Skin epidermis (tissue), 12 donors: ENCODE results near the gene ADGRL3.
"Not testable (repeated sequence)": the region's sequence is repeated elsewhere in the genome, so short reads cannot be mapped to it uniquely, and the experiment has no call there.

Source experiments
- H3K27ac ChIP-seq, 21 experiments: fragments of 200-600 bp; sonication (generic) in 11 of 21; one replicate each; pipeline ENCODE4 v1.5.0; 2020; ENCODE audit warnings: mild to moderate bottlenecking in 3 of 21, inconsistent platforms in 2 of 21, moderate library complexity in 2 of 21
- H3K4me3 ChIP-seq, 7 experiments: fragments of 200-600 bp; sonication (generic) in 2 of 7; one replicate each; pipeline ENCODE4 v1.5.0; 2020; ENCODE audit warnings: inconsistent platforms in 2 of 7, mild to moderate bottlenecking in 2 of 7, moderate library complexity in 1 of 7

The ADGRL3 gene

GRCh38 chr4:61665649-61666048 lies 465.5 kb downstream of the ADGRL3 start:
- H3K27ac ChIP-seq, result peak overlapping the region in 6 of 21 experiments; percentile 0 to 59 (median 34)
- no peak overlapping the region for H3K4me3 ChIP-seq

GRCh38 chr4:61666244-61666643 lies 466.1 kb downstream of the ADGRL3 start:
- Histone ChIP-seq H3K4me3 (no peak overlapping the region), H3K27ac (peak overlapping the region in 4 of 21 experiments; percentile 0 to 59 (median 42))

GRCh38 chr4:61671599-61671998 lies 471.5 kb downstream of the ADGRL3 start:
- H3K4me3 ChIP-seq, result no peak overlapping the region
- no peak overlapping the region for H3K27ac ChIP-seq

GRCh38 chr4:61675464-61675863 lies 475.3 kb downstream of the ADGRL3 start:
- no peak overlapping the region for H3K27ac ChIP-seq
- no peak overlapping the region for H3K4me3 ChIP-seq

- Histone ChIP-seq H3K27ac (no peak overlapping the region), H3K4me3 (no peak overlapping the region)
These were observed 478.2 kb downstream of the ADGRL3 start for GRCh38 chr4:61678297-61678696.

GRCh38 chr4:61693520-61693919 lies 493.4 kb downstream of the ADGRL3 start:
- no peak overlapping the region for H3K4me3 ChIP-seq
- H3K27ac ChIP-seq, result no peak overlapping the region

GRCh38 chr4:61714387-61714911 lies 514.3 kb downstream of the ADGRL3 start:
- Histone ChIP-seq H3K4me3 (no peak overlapping the region), H3K27ac (no peak overlapping the region)

- H3K4me3 ChIP-seq, result no peak overlapping the region
- no peak overlapping the region for H3K27ac ChIP-seq
These were observed 516.3 kb downstream of the ADGRL3 start for GRCh38 chr4:61716426-61716825.

GRCh38 chr4:61723492-61723891 lies 523.4 kb downstream of the ADGRL3 start:
- Histone ChIP-seq H3K27ac (no peak overlapping the region), H3K4me3 (no peak overlapping the region)

GRCh38 chr4:61727286-61727685 lies 527.2 kb downstream of the ADGRL3 start:
- Histone ChIP-seq H3K4me3 (no peak overlapping the region), H3K27ac (no peak overlapping the region)

- Histone ChIP-seq H3K4me3 (no peak overlapping the region), H3K27ac (no peak overlapping the region)
These were observed 534.3 kb downstream of the ADGRL3 start for GRCh38 chr4:61734409-61734808.

GRCh38 chr4:61739887-61740286 lies 539.8 kb downstream of the ADGRL3 start:
- Histone ChIP-seq H3K27ac (no peak overlapping the region), H3K4me3 (no peak overlapping the region)

GRCh38 chr4:61740886-61741285 lies 540.8 kb downstream of the ADGRL3 start:
- H3K27ac ChIP-seq, result no peak overlapping the region

GRCh38 chr4:61741327-61742096 lies 541.4 kb downstream of the ADGRL3 start:
- Histone ChIP-seq H3K4me3 (no peak overlapping the region), H3K27ac (no peak overlapping the region)

More at GRCh38 chr4:61740886-61741285, 540.8 kb downstream of the ADGRL3 start:
- no peak overlapping the region for H3K4me3 ChIP-seq

- Histone ChIP-seq H3K27ac (no peak overlapping the region), H3K4me3 (no peak overlapping the region)
These were observed 550.7 kb downstream of the ADGRL3 start for GRCh38 chr4:61750810-61751209.

- Histone ChIP-seq H3K4me3 (no peak overlapping the region), H3K27ac (no peak overlapping the region)
These were observed 552.5 kb downstream of the ADGRL3 start for GRCh38 chr4:61752617-61753016.

- H3K4me3 ChIP-seq, result no peak overlapping the region
- no peak overlapping the region for H3K27ac ChIP-seq
These were observed 553.6 kb downstream of the ADGRL3 start for GRCh38 chr4:61753739-61754138.

- H3K4me3 ChIP-seq, H3K27ac ChIP-seq: not testable (repeated sequence)
These were observed 556.8 kb downstream of the ADGRL3 start for GRCh38 chr4:61756937-61757336.

- H3K27ac ChIP-seq, H3K4me3 ChIP-seq: not testable (repeated sequence)
These were observed 557.9 kb downstream of the ADGRL3 start for GRCh38 chr4:61757983-61758382.

- H3K27ac ChIP-seq, H3K4me3 ChIP-seq: not testable (repeated sequence)
These were observed 558.5 kb downstream of the ADGRL3 start for GRCh38 chr4:61758596-61758995.

- H3K27ac ChIP-seq, H3K4me3 ChIP-seq: not testable (repeated sequence)
These were observed 559.1 kb downstream of the ADGRL3 start for GRCh38 chr4:61759245-61759644.

- H3K4me3 ChIP-seq, result not testable (repeated sequence)
These were observed 559.8 kb downstream of the ADGRL3 start for GRCh38 chr4:61759885-61760284.

More at GRCh38 chr4:61759885-61760284, 559.8 kb downstream of the ADGRL3 start:
- not testable (repeated sequence) for H3K27ac ChIP-seq
